Activated CD4-positive, alpha-beta T cell treated with anti-CD3 and anti-CD28 coated beads for 4 hours (primary cell): ENCODE data around the gene OR10H3.
"Not testable (repeated sequence)": the region's sequence is repeated elsewhere in the genome, so short reads cannot be mapped to it uniquely, and the experiment has no call there.

Experiments used
- DNase-seq, 2 donors: peaks; one replicate each; pipeline ENCODE4 v3.0.0-alpha.2; 2020

OR10H3 gene

GRCh38 chr19:15737722-15738121 lies at the start of gene OR10H3:
OR10H3 (plus strand) TSS chr19:15737985; CDS start chr19:15741393, 3,408 bp downstream.
- no peak for DNase-seq

DNA sequence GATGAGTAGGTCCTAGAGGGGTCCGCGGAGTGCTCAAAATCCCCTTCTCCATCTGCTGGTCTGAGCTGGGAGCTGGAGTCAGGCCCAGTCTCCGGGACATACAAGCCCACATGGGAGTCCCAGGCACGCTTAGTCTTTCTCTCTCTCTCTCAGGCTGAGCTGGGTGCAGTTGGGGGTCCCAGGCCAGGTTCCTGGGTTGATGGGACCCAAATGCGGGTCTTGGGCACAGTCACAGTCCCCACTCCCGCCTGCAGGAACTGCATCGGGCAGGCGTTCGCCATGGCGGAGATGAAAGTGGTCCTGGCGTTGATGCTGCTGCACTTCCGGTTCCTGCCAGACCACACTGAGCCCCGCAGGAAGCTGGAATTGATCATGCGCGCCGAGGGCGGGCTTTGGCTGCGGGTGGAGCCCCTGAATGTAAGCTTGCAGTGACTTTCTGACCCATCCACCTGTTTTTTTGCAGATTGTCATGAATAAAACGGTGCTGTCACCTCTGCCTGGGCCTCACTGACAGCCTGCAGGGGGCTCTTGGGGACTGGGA lies 41.1 kb upstream of the OR10H3 start:
- no peak for DNase-seq

DNA sequence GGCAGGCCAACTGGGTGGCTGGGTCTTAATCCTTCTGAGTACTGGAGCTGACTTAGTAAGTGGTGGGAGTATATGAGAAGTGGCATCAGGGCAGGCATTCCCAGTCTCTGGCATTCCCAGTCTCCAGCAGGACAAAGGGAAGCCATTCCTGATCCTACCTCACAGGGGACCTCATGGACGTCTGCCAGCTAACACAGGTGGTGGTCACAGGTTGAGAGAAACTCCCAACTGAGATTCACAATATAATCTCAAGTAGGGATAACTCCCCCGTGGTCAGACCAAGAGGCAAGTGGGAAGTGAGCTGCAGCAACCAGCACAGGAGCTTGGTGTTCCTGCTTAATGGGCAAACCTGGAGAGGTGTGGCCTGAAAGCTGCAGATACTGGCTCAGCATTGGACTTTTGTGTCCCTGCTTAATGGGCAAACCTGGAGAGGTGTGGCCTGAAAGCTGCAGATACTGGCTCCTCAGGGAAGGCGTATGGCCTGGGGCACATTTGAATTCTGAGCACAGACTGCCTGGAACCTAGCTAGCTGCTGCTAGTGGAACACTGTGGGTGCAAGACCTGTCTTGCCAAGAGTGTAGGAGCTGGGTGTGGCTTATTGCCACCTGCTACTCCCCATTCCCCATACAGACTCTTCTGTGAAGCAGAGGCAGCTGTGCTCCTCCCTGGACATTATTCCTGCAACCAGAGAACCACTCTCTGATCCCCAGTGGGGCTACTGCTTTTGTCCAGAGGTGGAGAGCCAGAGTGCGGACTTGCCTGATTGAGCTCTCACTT lies 35.8 kb upstream of the OR10H3 start:
- no peak for DNase-seq

DNA sequence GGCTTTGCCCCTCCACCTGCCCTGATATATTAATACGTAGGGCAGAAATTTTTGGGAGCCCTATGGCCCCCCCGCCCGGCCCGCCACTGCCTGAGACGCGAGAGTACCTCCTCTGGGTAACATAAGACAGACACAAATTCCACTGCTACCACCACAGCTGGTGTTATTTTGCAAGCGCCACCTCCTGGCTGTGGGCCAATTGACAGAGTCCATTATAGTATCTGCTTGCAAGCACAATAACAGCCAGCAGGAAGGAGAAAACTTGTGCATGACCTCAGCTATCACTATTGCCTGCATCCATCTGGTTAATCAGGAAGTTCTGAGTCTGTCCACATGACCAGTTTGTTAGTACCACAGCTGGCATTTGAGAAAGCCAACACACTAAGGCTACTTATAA lies 35.3 kb upstream of the OR10H3 start:
- no peak for DNase-seq

DNA sequence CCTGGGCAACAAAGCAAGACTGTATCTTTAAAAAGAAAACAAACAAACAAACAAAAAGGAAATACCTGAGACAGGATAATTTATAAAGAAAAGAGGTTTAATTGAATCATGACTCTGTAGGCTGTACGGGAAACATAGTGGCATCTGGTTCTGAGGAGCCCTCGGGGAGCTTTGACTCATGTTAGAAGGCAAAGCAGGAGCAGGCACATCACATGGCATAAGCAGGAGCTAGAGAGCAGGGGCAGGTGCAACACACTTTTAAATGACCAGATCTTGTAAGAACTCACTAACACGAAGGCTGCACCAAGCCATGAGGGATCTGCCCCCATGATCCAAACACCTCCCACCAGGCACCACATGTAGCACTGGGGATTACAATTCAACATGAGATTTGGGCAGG lies 23.1 kb upstream of the OR10H3 start:
- DNase-seq = no peak

GRCh38 chr19:15715642-15716041 lies 22.1 kb upstream of the OR10H3 start:
- no peak for DNase-seq

DNA sequence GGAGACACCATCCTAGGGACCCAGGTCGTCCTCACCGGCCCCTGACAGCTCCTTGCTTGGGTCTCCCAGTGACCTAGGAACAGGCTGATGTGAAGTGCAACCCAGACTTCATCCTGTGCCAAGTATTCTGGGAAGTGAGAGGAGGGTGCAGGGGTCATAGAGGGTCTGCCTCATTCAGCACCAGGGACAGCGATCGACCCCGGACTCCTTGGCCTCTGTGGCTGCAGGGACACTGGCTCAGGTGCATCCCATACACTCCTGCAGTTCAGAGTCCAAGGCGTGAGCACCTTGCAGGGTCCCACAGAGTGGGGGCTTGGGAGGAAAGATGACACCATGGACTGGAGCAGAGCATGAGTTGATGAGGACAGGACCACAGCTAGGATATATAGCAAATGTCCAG lies 20.0 kb upstream of the OR10H3 start:
- no peak for DNase-seq

DNA sequence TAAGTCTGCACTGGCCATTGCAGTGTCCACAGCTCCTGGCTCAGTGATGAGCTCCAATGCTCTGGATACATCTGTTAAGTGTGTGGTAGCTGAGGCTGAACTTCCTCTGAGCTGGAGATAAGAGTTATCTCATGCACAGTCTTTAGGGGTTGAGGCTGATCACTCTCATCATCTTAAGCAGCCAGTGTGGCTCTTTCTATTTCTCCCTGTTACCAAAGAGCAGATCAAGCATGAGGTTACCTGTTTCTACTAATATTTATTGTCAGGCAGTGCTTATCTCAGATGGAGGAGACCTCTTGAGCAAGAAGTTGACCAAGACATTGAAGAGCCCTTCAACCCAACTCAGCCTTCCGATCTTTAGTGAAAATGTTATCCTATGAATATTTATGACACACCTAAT lies 16.5 kb upstream of the OR10H3 start:
- no peak for DNase-seq

DNA sequence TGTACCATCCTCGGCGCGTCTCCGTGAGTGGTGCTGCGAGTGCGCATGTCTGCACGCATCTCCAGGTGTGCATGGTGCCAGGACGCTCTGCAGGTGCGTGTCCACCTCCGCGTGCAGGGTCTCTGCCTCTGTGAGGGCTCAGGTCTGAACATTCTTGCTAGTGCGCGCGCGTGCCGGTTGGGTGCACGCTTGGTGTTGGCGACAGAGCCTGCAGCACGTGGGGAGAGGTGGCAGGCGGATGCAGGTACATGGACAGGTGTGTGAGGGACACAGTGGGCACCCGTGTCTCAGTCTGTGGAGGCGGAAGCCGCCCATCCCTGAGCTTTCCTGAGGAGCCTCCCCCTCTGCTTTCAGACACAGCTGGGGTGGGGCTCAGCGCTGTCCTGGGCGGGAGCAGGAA lies 14.8 kb upstream of the OR10H3 start:
- DNase-seq = no peak

- DNase-seq = no peak
Measured at GRCh38 chr19:15727724-15728123, 10.1 kb upstream of the OR10H3 start, which contains the start of gene OR10H2. OR10H2 (plus strand) TSS chr19:15728024; CDS start chr19:15728044, 20 bp downstream.

- DNase-seq = no peak
Measured at GRCh38 chr19:15730538-15730937, 7.2 kb upstream of the OR10H3 start.

GRCh38 chr19:15732388-15732787 lies 5.4 kb upstream of the OR10H3 start:
- no peak for DNase-seq

- no peak for DNase-seq
Measured at GRCh38 chr19:15733895-15734294, 3.9 kb upstream of the OR10H3 start.

DNA sequence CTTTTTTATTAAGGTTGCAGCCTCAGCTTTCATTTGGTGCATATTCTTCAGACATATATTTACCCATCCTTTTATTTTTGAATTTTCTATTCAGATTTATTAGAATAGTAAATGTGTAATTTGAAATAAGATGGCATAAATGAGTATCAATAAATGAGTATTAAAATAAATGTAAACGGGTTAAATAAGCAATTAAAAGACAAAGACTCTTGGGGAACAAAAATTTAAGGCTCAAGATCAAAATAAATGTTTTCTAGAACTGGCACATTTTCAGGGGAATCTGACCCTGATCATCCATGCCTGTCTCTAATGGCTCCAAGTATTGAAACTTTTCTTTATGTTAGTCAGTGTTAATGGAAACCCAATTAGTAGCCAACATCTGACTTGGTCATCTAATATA lies 3.0 kb downstream of the OR10H3 start:
- DNase-seq = no peak

GRCh38 chr19:15748239-15748638 lies 10.5 kb downstream of the OR10H3 start:
- no peak for DNase-seq

- no peak for DNase-seq
Measured at GRCh38 chr19:15758379-15758778, 20.6 kb downstream of the OR10H3 start.

DNA sequence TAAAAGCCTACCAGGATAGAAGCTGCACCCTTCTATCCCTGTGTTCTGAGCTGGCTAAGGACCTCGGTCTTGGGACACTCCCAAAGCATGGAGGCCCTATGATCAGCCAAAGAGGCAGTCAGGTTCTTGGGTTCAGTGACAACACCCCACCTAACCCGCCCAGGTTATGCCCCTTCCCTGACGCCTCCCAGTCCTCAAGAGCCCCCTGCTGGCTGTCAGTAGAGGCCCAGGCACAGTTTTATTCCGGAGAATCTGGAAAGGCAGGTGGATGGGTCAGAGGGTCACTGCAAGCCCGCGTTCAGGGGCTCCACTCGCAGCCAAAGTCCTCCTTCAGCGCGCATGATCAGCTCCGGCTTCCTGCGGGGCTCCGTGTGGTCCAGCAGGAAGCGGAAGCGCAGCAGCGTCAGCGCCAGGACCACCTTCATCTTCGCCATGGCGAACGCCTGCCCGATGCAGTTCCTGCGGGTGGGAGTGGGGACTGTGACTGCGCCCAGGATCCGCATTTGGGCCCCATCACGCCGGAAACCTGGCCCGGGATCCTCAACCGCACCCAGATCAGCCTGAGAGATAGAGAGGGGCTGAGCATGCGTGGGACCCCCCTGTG lies 22.3 kb downstream of the OR10H3 start:
- DNase-seq = no peak

- no peak for DNase-seq
Measured at GRCh38 chr19:15769586-15769985, 31.8 kb downstream of the OR10H3 start.

DNA sequence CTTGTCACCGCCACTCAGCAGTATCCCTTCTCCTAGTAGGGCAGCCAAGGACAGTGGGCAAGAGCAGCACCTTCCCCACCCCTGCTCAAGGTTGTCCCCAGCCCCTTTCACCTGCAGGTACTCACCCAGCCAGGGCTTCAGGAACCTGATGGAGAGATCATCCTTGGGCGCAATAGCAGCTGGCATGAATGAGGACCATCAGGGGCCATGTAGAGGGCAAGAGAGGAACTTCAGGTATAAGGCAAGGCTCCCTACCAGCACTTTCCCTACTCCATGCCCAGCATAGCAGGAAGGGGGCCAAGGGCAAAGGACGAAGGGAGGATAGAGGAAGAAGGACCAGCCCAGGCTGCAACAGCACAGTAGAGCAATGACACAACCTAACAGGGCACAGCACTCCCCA lies 36.4 kb downstream of the OR10H3 start:
- not testable (repeated sequence) for DNase-seq

DNA sequence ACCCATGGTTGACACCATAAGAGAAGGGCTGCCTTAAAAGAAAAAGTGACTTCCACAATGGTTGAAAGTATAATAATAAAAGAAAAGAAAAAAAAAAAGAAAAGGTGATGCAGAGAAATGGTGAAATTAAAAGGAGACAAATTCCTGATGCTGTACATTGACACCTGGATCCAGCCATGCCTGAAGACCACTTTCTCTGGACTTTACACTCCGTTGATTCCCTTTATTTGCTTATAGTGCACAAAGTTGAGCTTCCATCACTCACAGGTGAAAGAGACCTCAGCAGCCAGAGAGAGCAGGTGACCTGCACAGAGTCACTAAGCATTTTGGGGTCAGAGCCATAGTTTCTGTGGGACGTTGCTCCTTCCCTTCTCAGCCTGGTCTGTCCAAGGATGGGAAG lies 37.5 kb downstream of the OR10H3 start:
- no peak for DNase-seq

GRCh38 chr19:15776264-15776663 lies 38.5 kb downstream of the OR10H3 start:
- no peak for DNase-seq

GRCh38 chr19:15776991-15777970 lies 39.5 kb downstream of the OR10H3 start:
- DNase-seq = no peak
